Measurements from ENCODE around the gene TSNAXIP1. TPM values are rescaled to one million over a fixed set of nuclear protein-coding genes. Genes with fewer than 3 reads are reported as not detected.

Gene TSNAXIP1
- total RNA-seq, 4 donors from 2014 or later = 0.89 to 2.4 (median 1.6) TPM

- Histone ChIP-seq H3K27ac (no peak overlapping the region), H3K4me3 (no peak overlapping the region), H3K27me3 (no peaks in the 10 kb centered on the region), H3K36me3 (peaks cover 0 to 42% of the 10 kb centered on the region in 2 donors), H3K9me3 (no peaks in the 10 kb centered on the region), H3K4me1 (no peaks in the 10 kb centered on the region)
- 83 to 93% methylated on average over 1 to 3 of the region's 4 CpGs for WGBS, 2 donors (ENCODE audit: low coverage in 1 of 2)
- no peak for ATAC-seq
- TF ChIP-seq EP300 (IDR thresholded peaks at IDR 0.05) (no peak), CTCF (IDR thresholded peaks at IDR 0.05) (no peak), POLR2A (IDR thresholded peaks at IDR 0.05) (no peak), POLR2AphosphoS5 (IDR thresholded peaks at IDR 0.05) (no peak)
Measured at GRCh38 chr16:67760956-67761230, 45.8 kb upstream of the TSNAXIP1 start.

- no peak overlapping the region for H3K27ac ChIP-seq
- peaks cover 0 to 44% of the 10 kb centered on the region in 2 donors for H3K36me3 ChIP-seq
- TF ChIP-seq POLR2AphosphoS5 (IDR thresholded peaks at IDR 0.05) (no peak), POLR2A (IDR thresholded peaks at IDR 0.05) (no peak), CTCF (IDR thresholded peaks at IDR 0.05) (no peak), EP300 (IDR thresholded peaks at IDR 0.05) (no peak)
- WGBS, 2 donors (ENCODE audit: low coverage in 1 of 2) = 83% methylated on average over 1 of the region's 1 CpG; no CpG with 5 or more reads in 1 of the 2 donors
- no peaks in the 10 kb centered on the region for H3K27me3 ChIP-seq
- no peak overlapping the region for H3K4me3 ChIP-seq
- ATAC-seq = no peak
- no peaks in the 10 kb centered on the region for H3K9me3 ChIP-seq
- no peaks in the 10 kb centered on the region for H3K4me1 ChIP-seq
Measured at GRCh38 chr16:67761924-67762323, 44.8 kb upstream of the TSNAXIP1 start.

- no peak for ATAC-seq
- H3K27ac ChIP-seq = no peak overlapping the region
- no peak overlapping the region for H3K4me3 ChIP-seq
- TF ChIP-seq CTCF (IDR thresholded peaks at IDR 0.05) = no peak
- TF ChIP-seq POLR2A (IDR thresholded peaks at IDR 0.05) = no peak
- TF ChIP-seq POLR2AphosphoS5 (IDR thresholded peaks at IDR 0.05) = no peak
- TF ChIP-seq EP300 (IDR thresholded peaks at IDR 0.05) = no peak
- H3K9me3 ChIP-seq = no peaks in the 10 kb centered on the region
- no peaks in the 10 kb centered on the region for H3K27me3 ChIP-seq
- WGBS, 2 donors (ENCODE audit: low coverage in 1 of 2) = 100% methylated on average over 1 of the region's 2 CpGs; no CpG with 5 or more reads in 1 of the 2 donors
- H3K36me3 ChIP-seq = peaks cover 0 to 41% of the 10 kb centered on the region in 2 donors
- H3K4me1 ChIP-seq = no peaks in the 10 kb centered on the region
Measured at GRCh38 chr16:67762385-67762784, 44.3 kb upstream of the TSNAXIP1 start.

- TF ChIP-seq POLR2AphosphoS5 (IDR thresholded peaks at IDR 0.05) = no peak
- TF ChIP-seq EP300 (IDR thresholded peaks at IDR 0.05) = no peak
- no peak for TF ChIP-seq POLR2A (IDR thresholded peaks at IDR 0.05)
- no peak for TF ChIP-seq CTCF (IDR thresholded peaks at IDR 0.05)
- no peak for ATAC-seq
- H3K27ac ChIP-seq = no peak overlapping the region
- no peak overlapping the region for H3K4me3 ChIP-seq
- H3K9me3 ChIP-seq = no peaks in the 10 kb centered on the region
- peaks cover 0 to 40% of the 10 kb centered on the region in 2 donors for H3K36me3 ChIP-seq
- no peaks in the 10 kb centered on the region for H3K4me1 ChIP-seq
- WGBS, 2 donors (ENCODE audit: low coverage in 1 of 2) = 80 to 82% methylated on average over 2 to 5 of the region's 5 CpGs
- no peaks in the 10 kb centered on the region for H3K27me3 ChIP-seq
Measured at GRCh38 chr16:67763066-67763465, 43.6 kb upstream of the TSNAXIP1 start.

- Histone ChIP-seq H3K9me3 (no peaks in the 10 kb centered on the region), H3K4me3 (no peak overlapping the region), H3K36me3 (peaks cover 0 to 34% of the 10 kb centered on the region in 2 donors), H3K4me1 (no peaks in the 10 kb centered on the region), H3K27ac (no peak overlapping the region), H3K27me3 (no peaks in the 10 kb centered on the region)
- 88 to 89% methylated on average over 6 to 7 of the region's 7 CpGs for WGBS, 2 donors (ENCODE audit: low coverage in 1 of 2)
- ATAC-seq = no peak
- TF ChIP-seq POLR2AphosphoS5 (IDR thresholded peaks at IDR 0.05) (no peak), CTCF (IDR thresholded peaks at IDR 0.05) (no peak), EP300 (IDR thresholded peaks at IDR 0.05) (no peak), POLR2A (IDR thresholded peaks at IDR 0.05) (no peak)
Measured at GRCh38 chr16:67764158-67764667, 42.5 kb upstream of the TSNAXIP1 start.
